Islet of Langerhans (tissue), 1 donor: ENCODE measurements around the gene GMDS.
"Not testable (repeated sequence)": the region's sequence is repeated elsewhere in the genome, so short reads cannot be mapped to it uniquely, and the experiment has no call there.

Experiments
- FAIRE-seq: peaks from one replicate; lab custom pipeline; 2011; peaks lifted over from hg19 to GRCh38; lab: Jason Lieb, UNC

The GMDS gene

GRCh38 chr6:1679031-1679687 is 566.2 kb downstream of the GMDS start:
- FAIRE-seq = no peak

DNA sequence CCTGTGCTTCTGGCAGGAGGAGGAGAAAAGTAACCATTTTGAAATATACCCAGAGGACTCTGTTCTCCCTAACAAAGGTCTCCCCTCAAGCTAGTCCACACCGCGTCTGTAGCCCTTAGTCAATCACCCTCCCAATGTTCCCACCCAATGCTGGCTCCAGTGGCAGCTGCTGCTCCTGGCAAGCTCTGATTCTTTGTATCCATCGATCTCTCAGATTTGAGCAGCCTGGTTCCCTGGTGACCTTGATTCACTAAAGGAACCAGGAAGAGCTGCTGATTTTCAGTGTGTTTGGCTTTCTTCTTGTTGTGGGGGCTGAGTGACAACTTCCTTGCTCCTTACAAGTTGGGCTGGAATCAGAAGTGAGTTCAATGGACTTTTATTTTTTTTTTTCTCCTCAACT is 567.2 kb downstream of the GMDS start:
- no peak for FAIRE-seq

GRCh38 chr6:1672379-1672778 is 573.0 kb downstream of the GMDS start:
- FAIRE-seq = no peak

GRCh38 chr6:1670711-1671462 is 574.5 kb downstream of the GMDS start:
- FAIRE-seq = no peak

DNA sequence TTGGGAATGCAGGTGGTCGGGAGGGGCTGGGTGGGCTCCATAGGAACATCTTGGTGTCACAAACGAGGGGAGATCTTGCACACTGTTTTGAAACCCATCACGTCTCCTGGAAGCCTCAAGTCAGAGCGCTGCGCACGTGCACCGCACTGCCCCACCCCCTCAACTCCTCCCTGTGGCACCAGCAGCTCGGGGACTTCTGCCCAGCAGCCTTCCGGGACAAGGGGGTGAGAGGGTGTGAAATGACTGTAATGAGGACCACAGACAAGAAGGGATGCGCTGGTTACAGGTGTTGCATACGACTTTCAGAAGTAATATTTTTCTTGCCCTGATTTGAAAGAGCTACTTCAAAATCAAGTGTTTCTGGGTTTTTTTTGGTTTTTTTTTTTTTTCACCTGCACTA is 575.4 kb downstream of the GMDS start:
- FAIRE-seq = no peak

DNA sequence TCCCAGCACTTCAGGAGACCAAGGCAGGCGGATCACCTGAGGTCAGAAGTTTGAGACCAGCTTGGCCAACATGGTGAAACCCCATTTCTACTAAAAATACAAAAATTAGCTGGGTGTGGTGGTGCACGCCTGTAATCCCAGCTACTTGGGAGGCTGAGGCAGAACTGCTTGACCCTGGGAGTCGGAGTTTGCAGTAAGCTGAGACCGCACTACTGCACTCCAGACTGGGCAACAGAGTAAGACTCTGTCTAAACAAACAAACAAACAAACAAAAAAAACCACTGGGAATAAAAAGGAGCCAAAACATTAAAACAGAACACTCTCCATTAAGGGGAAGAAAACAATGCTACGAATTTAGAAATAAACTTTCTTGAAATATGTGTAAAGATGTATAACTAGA is 576.9 kb downstream of the GMDS start:
- FAIRE-seq = not testable (repeated sequence)

DNA sequence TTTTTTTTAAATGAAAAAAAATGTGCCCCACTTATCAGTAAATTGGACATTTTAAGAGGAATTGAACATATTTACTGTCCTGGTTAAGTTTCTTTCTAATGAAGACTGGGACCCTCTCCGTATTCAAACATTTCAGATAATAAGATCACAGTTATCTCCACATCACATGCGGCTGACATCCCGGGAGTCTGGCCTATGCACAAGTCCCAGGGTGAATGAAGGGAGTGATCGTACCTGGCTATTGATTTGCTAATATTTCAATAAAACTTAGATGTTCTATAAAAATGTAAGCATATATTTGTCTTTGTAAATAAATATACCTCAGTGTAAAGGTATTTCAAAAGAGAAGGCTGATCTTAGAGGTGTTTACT is 577.6 kb downstream of the GMDS start:
- no peak for FAIRE-seq

- FAIRE-seq = no peak
Measured at GRCh38 chr6:1667012-1667804, 578.2 kb downstream of the GMDS start.

DNA sequence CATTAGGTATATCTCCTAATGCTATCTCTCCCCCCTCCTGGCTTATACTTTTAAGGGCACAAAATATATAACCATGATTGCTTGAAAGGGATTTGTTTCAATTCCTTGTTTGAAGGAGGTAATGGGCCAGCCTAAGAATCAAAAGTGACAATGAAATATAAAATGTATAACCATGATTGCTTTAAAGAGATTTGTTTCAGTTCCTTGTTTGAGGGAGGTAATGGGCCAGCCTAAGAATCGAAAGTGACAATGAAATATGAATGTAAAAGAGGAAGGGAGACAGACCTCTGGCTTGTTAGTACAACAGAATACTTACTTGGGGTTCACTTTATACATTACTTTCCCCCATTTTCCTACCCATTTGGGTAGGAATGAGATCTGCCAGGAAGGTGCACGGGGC is 580.2 kb downstream of the GMDS start:
- no peak for FAIRE-seq

GRCh38 chr6:1664329-1664728 is 581.1 kb downstream of the GMDS start:
- no peak for FAIRE-seq

GRCh38 chr6:1663511-1663910 is 581.9 kb downstream of the GMDS start:
- no peak for FAIRE-seq

DNA sequence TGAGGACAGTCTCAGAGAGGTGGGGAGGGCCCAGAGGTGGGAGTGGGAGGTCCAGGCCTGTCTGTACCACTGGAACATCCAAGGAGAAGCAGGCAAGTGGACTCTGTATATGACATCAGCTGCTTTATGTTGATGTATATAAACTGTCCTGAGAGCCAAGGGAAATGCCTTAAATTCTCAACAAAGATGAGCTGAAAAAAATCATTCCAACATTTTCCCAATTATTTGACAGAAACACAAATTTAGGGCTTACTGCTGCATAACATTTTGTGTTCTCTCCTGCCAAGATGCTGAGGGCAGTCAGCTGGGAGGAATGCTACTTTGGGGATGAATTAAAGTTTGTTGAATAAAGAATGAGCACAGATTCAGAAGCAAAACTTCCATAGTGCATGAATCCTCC is 582.9 kb downstream of the GMDS start:
- FAIRE-seq = no peak

- FAIRE-seq = no peak
Measured at GRCh38 chr6:1659816-1660215, 585.6 kb downstream of the GMDS start.

DNA sequence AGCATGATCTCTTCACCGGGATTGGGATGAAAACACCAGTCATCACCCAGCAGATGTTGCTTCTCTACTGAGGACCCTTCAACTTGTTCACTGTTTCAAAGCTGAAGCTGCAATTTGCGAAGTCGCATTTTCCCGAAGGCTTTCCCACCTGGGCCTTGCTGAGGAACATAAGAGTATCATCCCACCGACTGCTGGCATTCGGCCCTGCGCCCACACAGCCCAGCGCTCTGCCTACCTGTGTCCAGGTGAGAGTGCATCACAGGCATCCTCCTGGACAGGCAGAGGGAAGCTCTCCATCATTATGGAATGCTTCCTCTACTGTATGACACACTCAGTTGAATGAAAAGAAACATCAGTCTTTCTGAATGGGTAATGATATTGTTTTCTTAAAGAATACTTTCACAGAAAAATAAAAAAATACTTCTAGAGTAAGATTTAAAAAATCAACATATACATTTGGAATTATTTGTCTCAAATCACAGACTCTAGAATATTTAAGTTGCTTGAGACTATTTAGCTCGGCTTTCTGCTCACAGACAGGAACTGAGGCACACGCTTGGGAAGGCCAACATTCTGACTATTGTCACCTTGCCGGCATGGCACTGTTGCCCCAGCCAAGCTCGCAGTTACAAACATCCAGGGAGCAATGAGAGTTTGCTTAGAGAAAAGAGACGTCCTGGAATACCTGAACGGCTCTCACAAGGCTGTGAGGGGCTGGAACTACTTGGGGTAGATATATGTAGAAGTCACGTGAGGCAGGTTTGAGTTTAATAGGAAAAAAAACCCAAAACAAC is 587.0 kb downstream of the GMDS start:
- FAIRE-seq = no peak

DNA sequence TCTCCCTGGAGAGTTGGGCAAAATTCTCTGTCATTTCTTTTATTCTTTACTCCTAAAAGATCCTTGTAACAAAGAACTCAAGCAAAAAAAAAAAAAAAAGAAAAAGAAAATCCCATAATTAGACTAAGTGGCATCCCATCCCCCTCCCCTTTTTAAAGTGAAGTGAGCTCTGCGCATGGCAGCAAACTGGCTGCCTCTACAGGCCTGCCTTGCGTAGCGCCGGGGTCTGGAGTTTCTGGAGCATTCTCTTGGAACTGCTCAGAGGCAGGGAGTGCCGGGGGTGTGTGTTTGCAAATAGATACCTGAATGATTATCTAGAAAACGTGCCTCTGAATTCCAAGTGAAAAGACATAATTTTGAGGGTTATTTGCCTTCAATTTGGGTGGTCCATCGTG is 587.6 kb downstream of the GMDS start:
- FAIRE-seq = no peak

- no peak for FAIRE-seq
Measured at GRCh38 chr6:1657116-1657770, 588.2 kb downstream of the GMDS start.

- FAIRE-seq = no peak
Measured at GRCh38 chr6:1654054-1654453, 591.4 kb downstream of the GMDS start.

DNA sequence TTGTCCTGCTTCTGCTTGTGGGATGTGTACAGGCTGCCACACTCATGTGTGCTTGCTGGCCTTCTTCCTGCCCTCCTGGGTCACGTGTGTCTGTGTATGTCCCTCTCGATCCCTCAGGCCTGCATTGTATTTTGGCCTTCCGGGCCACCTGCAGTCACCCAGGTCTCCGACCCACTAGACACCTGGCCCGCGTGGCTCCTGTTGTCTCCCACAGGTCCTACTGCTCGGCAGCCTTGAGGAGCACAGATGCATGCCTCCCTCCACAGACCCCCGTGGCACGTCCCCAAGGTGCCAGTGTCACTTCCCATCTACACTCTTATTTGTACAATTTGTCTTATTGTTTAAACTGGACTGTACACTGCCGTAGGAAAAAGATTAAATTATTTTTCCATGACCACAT is 592.6 kb downstream of the GMDS start:
- FAIRE-seq = no peak

DNA sequence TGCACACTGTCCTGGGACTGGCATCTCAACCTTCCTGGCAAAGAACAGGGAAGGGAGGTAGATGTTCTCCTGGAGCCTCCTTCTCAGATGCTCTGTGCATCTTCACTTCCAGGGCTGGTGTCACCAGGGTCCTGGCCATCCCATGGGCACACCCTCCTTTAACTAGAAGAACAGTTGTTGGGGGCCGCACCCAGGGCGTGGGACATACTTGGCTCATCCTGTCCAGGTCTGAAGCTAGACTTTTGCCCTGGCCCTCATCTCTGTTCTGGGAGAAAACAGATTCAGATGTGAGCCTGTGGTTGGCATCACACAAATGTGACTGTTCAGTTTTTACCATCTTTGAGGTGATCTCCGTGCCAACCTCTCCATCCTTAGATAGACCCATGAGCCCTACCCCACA is 594.0 kb downstream of the GMDS start:
- no peak for FAIRE-seq

DNA sequence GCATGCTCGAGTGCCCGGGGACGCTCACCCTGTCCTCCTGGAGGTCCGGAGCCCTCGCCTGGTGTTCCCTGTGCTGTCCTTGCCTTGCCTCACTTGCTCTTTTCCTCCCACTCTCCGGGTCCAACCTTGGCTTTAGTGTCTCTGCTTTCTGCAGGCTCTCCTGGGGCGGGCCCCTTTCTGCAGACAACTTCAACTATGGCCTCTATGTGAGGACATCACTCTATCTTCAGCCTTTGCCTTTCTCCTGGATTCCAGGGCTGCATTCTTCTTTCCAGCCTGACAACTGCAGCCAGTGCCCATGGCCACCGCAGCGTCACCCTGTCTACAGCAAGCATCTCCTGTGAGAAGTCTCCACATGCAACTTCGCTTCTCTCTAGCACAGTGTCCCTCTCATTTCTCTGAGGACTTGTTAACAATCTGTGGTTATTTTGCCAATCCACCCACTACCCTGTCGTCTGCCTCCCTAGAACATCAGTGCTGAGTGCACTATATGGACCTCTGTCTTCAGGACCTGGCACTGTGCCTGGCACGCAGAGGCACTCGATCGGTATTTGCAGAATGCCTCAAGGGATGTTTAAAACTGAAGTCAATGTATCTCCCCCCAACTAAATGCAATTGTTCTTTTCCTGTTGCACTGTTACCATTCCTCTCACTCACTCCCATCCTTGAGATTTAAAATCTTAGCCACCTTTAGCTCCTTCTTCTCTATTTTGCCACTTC is 599.8 kb downstream of the GMDS start:
- FAIRE-seq = no peak

GRCh38 chr6:1644516-1645060 is 600.8 kb downstream of the GMDS start:
- FAIRE-seq = no peak
